DMS114 treated with DMSO at 0.1 percent for 48 hours (cell line): ENCODE results near the gene COL27A1.

Source experiments
- DNase-seq: peaks from one replicate; lab custom pipeline; 2025; ENCODE audit not compliant: unreplicated experiment; lab: John Stamatoyannopoulos, UW

COL27A1 gene

DNA sequence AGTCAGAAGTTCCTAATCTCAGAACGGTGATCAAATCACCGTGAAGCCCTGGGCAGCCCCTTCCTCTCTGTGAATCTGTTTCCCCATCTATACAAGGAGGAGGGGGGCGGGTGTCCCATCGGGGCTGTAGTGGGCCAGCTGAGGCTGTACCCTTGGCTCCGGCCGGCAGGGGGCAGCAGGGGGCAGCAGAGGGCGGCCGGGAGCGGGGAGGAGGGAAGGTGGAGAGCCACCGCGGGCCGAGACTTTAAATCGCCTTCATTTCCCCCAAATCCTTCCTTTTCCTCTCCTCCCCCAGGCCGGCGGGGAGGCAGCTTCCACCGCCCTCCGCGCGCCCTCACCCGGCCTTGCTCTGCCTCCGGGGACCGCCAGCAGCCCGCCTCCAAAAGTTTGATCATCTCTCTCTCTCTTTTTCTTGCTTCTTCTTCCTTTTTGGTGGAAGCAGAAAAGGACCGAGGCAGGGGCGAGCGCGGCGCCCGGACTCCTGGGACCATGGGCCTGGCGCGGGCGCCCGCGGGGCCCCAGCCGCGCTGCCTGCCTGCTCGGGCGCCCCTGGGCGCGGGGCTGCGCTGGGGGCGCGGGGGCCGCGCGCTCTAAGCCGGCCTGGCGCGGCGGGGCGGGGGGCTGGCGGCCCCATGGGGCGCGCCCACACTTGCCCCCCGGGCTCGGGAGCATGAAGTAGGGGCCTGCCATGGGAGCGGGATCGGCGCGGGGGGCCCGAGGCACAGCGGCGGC lies at the start of gene COL27A1:
TSS of gene COL27A1 (plus strand) at position 275 of the 732 bp plus-strand sequence. CDS start at position 689, 414 bp downstream.
- DNase-seq: peak; percentile 46

DNA sequence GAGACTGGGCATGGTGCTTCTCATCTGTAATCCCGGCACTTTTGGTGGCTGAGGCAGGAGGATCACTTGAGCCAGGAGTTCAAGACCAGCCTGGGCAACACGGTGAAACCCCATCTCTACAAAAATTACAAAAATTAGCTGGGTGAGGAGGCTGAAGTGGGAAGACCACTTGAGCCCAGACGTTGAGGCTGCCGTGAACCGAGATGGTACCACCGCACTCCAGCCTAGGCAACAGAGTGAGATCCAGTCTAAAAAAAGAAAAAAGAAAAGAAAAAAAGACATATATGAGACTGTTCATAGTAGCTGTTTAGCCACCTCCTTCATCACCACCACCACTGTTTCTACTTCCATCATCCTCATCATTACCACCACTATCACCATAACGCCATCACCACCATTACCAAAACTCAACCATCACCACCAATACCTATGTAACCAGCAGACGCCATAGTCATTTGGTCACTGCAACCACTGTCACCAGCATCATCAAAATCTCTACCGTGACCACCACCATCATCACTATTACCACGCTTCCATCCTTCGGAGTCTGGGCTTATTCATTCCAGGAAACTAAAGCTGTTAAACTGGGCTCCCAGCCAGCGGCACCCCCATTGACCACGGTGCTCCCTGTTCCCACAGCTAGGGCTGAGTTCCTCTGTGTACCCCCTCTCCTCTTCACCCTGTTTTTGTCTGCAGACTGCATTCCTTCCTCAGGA lies 47.9 kb upstream of the COL27A1 start:
- no peak for DNase-seq

DNA sequence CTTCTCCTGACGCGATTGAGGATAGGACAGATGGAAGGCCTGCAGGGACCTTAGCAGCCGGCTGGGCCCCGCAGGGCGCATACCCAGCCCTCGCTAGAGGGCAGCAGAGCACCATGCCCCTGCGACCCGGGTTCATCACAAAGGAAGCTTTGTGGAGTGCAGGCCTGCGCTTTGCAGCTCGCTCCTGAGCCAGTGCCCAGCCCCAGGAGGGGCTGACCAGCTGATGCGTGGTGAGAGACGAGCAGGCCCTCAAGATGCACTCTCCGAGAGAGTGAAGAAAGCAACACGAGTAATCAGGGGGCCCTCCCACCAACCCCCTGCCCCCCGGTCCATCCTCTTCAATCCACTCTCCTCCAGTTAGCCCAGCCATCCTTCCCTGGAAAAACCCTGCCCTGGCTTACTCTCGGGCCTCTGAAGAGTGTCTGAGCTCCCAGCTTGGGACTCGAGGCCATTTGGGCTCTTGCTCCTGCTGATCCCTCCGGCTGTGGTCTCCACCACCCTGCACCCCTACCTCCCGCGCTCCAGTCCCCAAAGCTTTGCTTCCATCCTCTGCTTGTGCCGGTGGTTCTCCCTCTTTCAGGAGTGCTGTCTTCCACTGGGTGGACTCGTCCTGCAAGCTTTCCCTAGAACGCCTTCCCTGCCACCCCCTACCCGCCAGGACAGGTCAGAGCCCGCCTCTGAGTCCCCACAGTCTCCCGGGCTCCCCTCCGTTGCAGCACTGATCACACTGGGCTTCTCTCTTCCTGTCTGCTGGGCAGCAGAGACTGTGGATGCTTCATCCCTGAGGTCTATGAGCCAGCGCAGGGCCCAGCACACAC lies 47.1 kb upstream of the COL27A1 start:
- peak; percentile 23 for DNase-seq

DNA sequence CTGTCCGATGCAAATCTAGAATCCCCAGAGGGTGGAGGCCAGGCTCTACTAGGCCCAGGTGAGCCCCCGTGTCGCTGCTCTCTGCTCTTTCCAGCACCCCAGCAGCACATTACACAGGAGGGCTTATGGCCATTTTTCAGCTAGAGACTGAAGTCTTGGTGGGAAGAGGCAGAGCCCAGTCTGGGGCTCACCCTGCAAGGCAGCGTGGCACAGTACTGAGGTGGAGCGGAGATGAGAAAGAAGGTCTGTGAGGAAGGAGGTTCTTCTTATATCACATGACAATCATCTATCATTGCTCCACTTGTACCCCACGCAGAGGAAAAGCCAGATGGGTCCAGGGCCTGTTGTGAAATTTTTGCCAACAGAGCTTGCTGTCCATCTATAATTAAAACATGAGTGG lies 46.2 kb upstream of the COL27A1 start:
- no peak for DNase-seq

DNA sequence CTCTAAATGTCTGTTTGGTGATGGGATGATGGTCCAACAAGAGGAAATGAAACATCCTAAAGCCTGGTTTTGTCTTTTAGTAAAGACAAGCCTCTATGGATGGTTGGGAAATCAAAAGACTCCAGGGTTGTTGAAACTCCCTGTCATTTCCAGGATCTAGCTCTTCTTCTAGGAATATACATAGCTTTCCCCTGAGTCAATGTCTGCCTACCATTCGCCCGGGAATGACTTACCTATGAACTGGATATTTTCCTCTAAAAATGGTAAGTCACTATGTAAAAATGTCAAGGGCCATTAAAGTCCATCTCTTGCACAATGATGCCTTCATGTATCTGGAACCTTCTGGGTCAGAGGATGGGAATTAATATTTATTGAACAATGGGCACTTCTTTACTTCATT lies 45.2 kb upstream of the COL27A1 start:
- DNase-seq: no peak

DNA sequence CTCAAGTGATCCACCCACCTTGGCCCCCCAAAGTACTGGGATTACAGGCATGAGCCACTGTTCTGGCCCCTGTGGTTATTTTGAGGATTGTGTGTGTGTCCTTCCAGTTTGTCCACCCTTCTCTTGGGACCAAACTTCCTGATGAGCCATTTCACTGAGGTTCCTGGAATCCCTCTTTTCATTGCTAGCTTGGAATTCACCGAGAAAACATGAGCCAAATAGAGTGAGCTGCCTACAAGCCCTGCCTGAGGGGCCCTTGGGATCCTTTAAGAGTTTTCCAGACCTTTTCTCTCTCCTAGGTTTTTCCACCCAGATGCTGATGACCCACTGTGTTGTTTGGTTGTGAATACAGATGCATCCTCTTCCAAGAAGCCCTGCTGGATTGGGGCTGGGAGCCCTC lies 43.0 kb upstream of the COL27A1 start:
- no peak for DNase-seq

DNA sequence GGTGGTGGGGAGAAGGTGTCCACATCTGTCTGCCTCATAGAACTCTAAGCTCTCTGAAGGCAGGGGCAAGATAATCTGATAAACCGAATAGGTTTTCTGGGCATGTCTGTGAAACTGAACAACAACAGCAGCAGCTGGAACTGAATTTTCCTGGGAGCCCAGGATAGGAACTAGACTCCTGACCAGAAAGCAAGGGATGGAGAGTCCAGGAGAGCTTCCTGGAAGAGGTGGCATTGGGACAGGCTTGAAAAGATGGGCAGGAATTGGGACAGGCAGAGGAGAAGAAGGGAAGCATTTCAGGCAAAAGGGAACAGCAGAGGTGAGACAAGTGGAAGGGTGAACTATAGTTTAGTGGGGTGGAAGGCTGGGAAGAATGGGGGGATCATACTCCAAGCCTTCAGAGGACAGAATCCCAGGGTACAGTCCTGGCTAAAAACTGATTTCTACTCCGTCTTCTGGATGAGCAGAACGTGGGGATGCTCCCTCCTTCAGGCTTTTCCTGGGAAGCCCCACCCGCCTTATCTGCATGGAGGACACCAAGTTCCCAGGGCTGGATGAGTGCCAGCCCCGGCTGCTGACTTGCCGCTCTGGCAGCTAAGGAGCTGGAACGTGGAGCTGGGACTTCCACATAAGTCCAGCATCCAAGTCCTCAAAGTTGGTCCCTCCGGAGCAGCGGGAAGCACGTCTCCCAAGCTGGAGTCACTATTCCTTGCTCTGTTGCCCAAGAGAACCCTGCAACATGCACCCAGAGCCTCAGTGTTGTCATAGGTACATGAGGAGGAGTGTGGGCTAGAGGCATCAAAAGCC lies 42.4 kb upstream of the COL27A1 start:
- DNase-seq: no peak

DNA sequence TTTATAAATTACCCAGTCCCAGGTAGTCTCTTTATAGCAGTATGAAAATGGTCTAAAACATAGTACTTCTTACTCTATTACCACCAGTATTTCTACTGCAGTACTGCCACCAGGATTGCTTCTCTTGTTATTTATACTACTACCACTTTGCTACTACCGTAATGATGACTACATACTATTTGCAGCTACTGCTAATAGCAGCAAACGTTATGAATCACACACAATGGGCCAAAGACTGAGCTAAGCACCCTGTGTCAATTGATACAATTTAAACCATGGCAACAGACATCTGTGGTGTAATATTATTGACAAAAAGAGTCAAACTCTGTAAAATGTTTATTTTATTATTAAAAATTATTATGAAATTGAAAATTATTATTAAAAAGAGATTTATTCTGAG lies 41.0 kb upstream of the COL27A1 start:
- DNase-seq: no peak

DNA sequence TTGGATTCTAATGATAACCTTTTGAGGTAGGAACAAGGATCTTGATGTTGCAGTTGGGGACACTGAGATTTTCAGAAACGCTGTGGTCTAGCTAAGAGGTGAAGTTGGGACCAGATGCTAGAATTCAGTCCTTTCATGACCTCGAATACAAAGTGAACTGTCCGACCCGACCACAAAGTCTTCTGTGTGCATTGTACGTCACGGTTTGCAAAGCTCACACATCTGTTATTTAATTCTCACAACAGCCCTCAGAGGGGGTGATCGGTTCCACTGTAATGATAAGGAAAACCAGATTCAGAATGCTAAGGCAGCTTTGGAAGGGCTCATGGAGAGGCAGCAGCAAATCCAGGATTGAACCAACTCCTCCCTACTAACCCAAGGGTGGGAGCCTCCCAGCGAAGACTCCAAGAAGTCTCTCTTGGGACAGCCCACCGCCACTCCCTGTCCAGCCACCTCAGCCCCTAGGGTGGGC lies 39.6 kb upstream of the COL27A1 start:
- no peak for DNase-seq

DNA sequence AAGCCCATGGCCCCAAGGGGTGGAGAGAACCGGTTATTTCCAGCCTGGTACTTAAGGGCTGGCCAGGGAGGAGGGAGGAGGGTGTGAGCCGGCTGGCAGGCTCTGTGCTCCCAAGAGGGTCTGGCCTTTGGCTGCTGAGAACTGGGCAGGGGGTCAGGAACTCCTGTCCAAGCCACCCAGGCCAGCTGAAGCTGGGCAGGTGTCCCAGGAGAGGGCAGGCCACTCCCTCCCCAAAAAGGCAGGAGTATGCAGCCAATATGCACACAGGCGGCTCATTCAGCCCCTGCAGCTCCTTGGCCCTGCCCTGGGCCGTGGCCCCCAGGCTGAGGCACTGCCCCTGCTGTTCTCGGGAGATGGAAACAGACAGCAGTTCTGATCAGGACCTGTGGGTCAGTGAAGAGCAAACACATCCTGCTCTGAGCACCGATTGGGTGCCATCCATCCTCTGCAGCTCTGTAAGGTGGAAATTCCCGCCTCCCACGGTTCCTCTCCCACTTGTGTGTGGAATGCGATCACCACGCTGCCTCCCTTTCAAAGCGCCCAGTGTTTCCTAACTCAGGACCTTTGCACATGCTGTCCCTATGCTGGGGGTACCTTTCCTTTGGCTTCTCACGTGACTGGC lies 39.1 kb upstream of the COL27A1 start:
- no peak for DNase-seq

DNA sequence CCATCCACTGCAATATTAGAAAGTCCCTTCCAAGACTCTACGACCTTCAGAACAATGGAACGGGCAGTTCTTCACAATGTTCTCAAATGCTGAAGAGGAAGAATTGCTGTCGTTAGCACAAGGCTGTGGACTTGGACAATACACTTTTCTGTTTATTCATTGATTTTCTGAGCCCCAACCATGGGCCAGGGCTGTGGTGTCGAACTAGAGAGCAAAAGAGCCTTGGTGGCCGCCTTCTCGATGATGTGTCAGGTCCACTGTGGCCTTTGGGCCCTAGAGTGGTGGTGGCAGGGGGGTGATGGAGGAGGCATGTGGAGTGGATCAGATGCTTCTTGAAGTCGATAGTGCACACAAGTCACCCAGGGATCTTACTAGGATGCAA lies 37.7 kb upstream of the COL27A1 start:
- DNase-seq: no peak

DNA sequence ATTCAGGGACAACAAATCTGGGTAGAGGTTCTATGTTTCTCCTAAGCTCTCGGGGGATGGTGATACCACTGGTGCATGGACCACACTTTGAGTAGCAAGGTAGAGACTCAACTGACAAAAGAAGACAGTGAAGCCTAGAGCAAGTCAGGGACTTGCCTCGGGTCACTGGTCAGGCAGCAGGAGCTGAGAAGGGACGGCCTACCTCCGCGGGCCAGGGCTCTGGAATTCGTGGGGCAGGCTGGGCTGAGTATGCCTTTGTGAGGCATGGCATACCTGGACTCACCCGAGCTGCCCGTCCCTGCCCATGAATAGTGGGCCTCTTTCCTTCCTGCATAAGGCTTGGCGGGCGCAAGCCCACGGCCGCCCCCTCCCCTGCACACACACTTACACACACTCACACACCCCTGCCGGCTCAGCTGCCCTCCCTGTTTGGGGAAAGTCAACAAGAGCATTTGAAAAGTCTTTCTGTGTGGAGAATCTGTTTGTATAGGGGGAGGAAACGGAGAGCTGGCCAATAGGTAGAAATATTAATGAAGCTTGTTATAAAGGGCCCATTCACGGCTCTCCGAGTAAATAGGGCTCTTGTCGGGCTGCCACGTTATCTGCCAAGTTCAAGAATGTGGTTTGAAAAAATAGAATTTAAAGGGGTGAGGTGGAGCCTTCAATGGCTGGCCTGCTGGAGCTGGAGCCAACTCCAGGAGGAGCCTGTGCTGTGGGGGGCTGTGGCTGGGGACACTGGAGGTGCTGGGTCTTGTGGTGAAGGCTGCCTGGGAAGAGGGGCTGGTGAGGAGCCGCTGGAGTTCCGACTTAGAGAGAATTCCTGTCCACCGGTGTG lies 37.1 kb upstream of the COL27A1 start:
- no peak for DNase-seq

DNA sequence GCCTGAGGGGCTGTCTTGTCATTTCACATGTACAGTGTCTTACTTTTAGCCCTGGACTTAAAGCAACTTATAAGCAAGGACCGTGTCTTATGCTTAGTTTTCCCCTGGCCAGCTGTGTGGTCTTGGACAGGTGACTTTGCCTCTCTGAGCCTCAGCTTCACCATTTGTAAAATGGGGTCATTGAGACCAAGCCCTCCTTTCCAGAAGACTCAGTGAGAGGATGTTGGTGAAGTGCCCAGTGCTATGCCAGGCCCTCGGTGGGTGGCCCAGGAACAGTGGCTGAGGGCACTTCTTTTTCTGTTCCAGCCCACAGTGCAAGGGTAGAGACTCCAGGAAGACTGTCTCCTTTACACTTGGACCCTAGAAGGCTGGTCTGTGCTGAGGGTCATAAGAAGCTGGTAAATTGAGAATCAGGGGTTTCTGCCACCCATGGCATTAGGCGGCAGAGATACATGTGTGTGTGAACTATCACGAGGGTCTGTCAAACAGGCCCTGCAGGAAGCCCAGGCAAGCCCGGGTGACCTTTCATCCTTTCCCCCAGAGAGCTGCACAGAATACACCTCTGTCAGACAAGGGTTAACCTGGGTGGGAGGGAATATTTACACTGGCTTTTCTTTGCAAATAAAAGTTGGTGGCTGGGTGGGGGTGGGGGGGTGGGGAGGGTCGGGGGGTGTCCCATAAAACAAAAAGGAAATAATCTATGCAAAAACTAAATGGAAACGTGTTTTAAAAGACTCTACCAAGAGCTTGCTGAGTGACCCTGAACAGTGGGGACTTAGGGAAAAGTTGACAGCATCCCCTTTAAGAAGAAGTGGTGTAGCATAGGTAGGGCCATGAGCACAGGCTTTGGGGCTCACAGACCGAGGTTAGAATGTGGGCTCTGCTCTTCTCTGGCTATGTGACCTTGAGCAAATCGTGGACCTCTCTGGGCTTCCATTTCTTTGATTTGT lies 35.8 kb upstream of the COL27A1 start:
- no peak for DNase-seq

DNA sequence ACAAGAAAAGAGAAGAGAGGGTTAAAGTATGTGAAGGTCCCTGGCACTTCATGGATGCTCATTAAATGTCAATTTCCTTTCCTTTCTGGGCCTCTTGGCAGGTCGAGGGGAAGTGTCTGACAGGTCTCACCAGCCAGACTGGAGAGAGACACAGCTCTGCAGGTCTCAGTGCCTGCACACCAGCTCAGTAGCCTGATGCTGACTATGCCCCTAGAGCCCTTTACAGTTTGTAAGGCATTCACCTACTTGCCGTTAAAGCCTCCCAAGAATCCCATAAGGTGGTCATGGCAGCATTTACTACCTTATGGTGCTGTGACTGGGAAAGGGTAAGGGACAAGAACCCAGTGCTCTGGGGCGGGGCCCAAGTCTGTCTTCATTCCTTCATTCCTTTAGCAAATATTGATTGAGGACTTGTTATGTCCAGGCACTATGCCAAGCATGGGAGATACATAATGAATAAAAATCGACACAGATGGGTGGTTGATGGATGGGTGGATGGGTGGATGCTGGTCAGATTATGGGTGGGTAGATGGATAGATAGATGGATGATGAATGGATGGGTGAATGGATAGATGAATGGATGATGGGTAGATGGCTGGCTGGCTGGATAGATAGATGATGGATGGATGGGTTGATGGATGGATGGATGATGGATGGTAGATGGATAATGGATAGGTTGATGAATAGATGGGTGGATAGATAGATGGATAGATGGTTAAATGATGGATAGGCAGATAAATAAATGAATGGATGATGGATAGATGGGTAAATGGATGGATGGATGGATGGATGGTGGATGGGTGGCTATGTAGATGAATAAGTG lies 34.9 kb upstream of the COL27A1 start:
- no peak for DNase-seq

DNA sequence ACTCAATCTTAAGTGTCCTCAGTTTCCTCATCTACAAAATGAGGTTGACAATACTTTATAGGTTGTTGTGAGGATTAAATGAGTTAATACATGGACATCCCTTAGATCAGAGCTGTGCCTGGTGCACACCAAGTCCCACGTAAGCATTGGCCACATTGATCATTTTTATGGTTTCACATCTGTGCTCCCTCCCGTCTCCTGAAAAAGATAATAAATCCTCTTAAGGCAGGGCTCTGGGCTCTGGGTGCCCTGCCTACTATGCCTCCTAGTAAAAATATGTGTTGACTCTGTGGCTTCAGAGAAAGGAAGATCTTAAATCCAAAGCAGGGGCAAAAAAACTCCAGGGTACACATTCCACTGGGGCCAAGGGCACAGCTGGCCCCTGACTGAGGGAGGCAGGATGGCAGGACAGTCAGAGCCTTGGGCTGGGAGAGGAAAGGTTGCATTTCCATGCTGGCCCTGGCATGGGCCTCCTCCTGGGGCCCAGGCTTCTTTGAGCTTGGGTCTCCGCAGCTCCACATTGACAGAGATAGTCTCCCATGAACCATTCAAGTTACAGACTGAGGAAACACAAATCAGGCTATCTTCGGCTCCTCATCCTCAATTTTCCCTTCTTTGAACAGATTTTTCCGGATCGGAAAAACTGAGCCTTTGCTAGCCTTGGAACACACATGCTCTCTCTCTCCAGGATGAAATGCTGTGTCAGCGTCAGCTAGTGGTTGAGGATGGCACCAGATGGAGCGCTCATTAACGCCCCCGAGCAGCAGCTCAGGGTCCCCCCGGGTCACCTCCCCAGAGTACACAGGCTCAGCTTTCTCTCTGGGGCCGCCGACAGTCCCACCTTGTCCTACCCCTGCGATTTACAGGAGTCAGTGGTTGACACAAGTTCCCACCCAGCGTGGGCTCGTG lies 33.9 kb upstream of the COL27A1 start:
- DNase-seq: no peak
